Right lung (tissue), 10 donors: Measurements from ENCODE around the gene ABCC9. TPM values are rescaled to one million over a fixed set of nuclear protein-coding genes. Genes with fewer than 3 reads are reported as not detected.

ENCODE experiments used
- DNase-seq, 2 donors: peaks; one replicate each; pipeline ENCODE4 v3.0.0-alpha.2; 2013
- long read RNA-seq, 8 donors: transcript quantifications; one replicate each; lab custom pipeline, GENCODE V29; 2026
- polyA plus RNA-seq, 5 donors: library from polyadenylated mRNA; unstranded; fragments of 120-200 nt; gene quantifications; one replicate each; pipeline versions ENCODE4 v1.2.1 to v1.2.3, GENCODE V29; 2013; ENCODE audit warnings: inconsistent platforms in 1 of 5, low replicate concordance in 1 of 5; ENCODE audit not compliant: insufficient read length in 5 of 5, insufficient read depth in 1 of 5

Gene ABCC9
- polyA plus RNA-seq, result 10 to 100 TPM in 4 of 5 donors, 1 to 10 TPM in 1; 8.8 to 18.5 (median 18.1) TPM
- long read RNA-seq, donor 1, result 0 reads
- long read RNA-seq, donor 2, result 0 reads
- long read RNA-seq, donor 3, result 0 reads
- long read RNA-seq, donor 4, result 0 reads
- long read RNA-seq, donor 5, result 0 reads
- long read RNA-seq, donor 6, result 0 reads
- long read RNA-seq, donor 7, result 0 reads
- long read RNA-seq, donor 8, result 0 reads

GRCh38 chr12:21940549-21941505, at the start of gene ABCC9:
Gene ABCC9, minus strand, starts transcription at chr12:21941426. Its CDS starts 4,752 bp downstream, at chr12:21936674.
- DNase-seq, result peak; percentile 70 to 72

GRCh38 chr12:21989819-21990412, 48.7 kb upstream of the ABCC9 start:
- DNase-seq, result peak; percentile 24 to 47

- no peak for DNase-seq
Measured at GRCh38 chr12:21988619-21989018, 47.4 kb upstream of the ABCC9 start.

DNA sequence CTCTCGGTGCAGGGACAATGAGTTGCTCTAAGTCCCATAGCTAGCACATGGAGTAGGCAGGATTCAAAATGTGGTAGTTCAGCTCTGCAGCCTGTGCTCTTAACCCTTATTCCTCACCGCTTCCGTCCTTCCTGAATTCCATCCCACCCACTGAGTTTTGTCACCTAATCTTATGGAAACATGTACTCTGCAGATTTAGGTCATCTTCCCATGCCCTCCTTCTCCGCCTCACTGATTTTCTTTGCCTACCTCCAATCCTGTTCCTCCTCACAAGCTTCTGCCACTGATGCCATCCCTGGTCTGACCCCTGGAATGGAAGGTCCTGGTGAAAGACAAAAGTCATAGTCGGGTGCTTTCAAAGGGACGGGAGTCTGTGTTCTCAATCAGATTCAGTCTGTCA, 46.5 kb upstream of the ABCC9 start:
- no peak for DNase-seq

- no peak for DNase-seq
Measured at GRCh38 chr12:21985155-21985554, 43.9 kb upstream of the ABCC9 start.

DNA sequence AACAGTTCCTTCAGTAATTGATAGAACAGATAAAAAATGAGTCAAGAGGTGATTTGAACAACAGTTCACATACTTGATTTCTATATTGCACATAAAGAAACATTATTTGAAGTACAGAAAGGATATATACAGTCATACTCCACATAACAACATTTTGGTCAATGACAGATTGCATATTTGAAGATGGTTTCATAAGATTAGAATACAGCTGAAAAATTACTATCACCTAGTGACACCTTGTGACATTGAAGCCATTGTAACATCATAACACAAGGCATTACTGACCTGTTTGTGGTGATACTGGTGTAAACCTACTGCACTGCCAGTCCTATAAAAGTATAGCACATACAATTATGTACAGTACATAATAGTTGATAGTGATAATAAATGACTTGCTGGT, 43.1 kb upstream of the ABCC9 start:
- DNase-seq, result no peak

DNA sequence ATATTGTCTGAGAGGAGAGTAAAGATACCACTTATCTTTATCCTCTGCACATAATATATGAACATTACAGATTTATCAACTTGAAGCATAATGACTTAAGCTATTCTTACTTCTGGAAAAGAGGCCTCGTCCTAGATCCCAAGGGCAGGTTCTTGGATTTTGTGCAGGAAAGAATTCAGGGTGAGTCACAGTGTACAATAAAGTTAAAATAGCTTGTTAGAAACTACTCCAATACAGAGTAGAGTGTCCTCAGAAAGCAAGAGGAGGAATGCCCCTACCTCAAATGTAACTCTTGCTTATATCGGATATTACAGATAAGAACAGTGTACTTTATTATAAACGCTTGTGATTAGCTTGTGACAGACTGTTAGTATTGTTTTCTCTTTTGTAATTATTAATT, 41.9 kb upstream of the ABCC9 start:
- no peak for DNase-seq

DNA sequence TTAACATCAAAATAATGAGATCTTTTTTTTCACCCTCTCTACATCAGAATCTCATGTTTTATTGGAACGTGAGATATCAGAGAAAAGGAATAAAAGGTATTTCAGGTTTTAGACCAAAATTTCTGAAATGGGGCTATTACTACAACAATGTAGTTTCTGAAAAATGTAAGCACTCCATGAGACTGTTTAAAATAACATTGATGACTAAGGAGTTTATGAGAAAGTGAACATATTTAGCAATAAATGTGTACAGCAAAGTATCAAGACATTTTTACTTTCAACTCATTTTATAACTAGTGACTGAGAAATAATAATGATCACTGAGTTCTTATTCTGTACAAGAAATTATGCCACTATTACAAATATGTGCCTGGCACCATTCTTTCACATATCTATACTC, 39.3 kb upstream of the ABCC9 start:
- no peak for DNase-seq

DNA sequence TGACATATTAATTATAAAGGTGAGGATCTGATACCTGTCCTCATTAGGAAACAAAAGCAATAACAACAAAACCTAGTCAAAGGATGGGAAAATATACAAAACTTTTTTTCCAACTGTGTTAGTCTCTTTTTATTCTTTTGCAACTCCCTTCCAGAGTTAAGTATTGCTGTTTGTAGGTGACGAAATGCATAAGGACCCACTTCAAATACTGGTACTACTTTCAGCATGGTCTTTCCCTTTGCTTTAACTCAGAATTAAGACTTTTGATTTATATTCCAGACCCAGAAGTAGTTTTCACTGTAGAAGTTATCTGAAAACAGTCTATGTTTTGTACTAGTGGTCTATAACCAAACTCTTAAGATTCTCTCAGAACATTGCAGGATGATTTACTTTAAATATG, 34.1 kb upstream of the ABCC9 start:
- DNase-seq, result peak; percentile 16 to 17

GRCh38 chr12:21973221-21973620, 32.0 kb upstream of the ABCC9 start:
- no peak for DNase-seq

DNA sequence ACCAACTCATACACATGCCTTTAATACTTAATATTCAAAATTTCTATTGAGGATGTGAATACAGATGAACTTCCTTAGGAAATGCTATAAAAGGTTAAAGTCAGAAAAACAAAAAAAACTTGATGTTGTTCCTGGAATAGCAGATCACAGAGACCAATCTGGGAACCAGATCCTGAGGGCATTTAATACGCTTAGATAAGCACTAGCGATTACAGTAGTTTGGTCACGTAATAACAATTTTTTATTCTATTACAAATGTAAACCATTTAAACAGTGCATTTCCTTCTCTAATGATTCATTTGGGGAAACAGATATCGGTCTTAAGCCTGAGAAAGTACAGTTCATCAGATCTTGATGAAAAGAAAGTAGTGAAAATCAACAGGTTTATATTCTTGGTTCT, 30.8 kb upstream of the ABCC9 start:
- no peak for DNase-seq

DNA sequence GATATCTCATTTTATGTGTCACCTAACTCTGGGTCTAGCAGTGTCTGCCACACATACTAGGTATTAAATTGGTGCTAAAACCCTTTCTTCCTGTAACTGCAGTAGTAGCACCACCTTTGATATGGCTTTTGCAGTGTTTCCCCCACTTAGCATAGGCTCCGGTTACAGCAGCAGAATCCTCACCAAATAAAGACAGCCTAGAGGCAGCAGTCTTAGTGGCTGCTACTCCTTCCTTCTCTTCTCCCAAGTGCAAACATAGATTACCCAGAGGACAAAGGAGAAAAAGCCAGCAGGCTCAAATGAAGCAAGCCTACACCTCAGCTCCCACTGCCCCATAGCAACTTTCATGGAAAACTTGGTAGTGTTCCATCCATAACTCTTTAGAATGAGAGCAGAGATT, 30.1 kb upstream of the ABCC9 start:
- no peak for DNase-seq

DNA sequence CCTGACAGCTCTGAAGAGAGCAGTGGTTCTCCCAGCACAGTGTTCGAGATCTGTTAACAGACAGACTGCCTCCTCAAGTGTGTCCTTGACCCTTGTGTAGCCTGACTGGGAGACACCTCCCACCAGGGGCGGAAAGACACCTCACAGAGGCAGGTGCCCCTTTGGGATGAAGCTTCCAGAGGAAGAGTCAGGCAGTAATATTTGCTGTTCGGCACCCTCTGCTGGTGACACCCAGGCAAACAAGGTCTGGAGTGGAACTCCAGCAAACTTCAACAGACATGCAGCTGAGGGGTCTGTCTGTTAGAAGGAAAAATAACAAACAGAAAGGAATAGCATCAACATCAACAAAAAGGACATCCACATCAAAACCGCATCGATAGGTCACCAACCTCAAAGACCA, 21.6 kb upstream of the ABCC9 start:
- DNase-seq, result no peak

- DNase-seq, result no peak
Measured at GRCh38 chr12:21962236-21962635, 21.0 kb upstream of the ABCC9 start.

GRCh38 chr12:21950649-21951048, 9.4 kb upstream of the ABCC9 start:
- DNase-seq, result no peak

DNA sequence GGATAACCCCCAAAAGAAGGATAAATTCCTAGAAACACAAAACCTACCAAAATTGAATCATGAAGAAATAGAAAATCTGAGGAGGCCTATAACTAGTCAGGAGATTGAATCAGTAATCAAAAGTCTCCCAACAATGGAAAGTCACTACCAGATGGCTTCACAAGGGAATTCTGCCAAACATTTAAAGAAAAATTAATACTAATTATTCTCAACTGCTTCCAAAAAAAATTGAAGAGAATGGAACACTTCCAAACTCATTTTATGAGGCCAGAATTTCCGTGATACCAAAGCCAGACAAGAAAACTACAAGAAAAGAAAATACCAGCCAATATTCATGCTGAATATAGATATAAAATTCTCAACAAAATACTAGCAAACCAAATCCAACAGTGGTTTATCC, 7.8 kb upstream of the ABCC9 start:
- DNase-seq, result peak in 1 of 2 donors; percentile 30

GRCh38 chr12:21946983-21947382, 5.8 kb upstream of the ABCC9 start:
- no peak for DNase-seq

DNA sequence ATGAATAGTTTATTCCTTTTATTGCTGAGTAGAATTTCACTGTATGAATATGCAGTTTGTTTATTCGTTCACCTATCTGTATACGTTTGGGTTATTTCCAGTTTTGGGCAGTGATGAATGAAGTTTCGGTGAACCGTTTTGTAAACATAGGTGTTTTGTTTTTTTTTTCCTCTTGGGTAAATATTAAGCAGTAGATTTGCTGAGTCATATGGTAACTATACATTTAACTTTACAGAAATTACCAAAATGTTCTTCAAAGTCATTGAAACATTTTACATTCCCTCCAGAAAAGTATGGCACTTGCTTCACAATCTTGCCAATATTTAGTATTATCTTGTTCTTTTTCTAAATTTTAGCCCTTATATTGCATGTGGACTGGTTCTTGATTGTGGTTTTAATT, 3.8 kb upstream of the ABCC9 start:
- DNase-seq, result no peak

- no peak for DNase-seq
Measured at GRCh38 chr12:21942377-21942703, 1.1 kb upstream of the ABCC9 start.

DNA sequence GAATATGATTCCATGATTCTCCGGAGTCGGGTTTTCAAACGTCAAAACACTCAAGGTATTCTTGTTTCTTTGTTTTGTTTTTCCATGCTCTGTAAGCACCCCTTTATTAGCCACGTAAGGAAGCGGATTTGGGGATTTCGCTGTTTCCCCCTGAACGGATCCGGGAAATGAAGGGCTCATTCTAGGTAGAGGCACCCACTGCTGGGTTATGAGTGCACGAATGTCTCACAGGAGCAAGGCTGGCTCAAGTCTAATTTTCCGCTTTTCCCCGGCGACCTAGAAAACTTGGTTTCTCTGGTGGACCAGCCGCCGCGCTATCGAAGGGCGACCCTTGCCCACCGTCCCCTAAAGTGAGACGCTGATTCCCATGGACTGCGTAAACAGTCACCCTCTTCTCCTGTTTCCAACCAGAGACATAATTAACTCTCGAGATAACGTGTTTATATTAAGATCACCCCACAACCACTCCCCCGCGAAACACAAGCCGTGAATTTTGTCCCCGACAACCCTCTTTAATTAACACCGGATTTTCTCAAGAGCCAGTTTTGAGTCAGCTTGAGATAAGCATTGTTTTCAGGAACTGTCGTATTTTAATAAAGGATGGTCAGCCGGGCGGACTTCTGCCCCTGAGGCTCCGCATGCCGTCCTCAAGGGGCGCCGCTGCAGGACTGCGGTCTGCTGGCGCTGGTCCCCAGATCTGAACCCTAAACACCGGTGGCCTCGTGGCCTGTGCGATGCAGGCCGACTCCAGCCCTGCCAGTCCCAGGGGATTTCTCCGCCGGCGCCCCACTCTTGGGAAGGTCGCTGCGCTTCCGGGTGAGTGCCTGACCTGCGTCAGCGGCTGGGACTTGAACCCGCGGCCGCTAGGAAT, 515 bp upstream of the ABCC9 start:
- DNase-seq, result peak; percentile 55 to 58

GRCh38 chr12:21939435-21939834, 1.8 kb downstream of the ABCC9 start:
- no peak for DNase-seq

DNA sequence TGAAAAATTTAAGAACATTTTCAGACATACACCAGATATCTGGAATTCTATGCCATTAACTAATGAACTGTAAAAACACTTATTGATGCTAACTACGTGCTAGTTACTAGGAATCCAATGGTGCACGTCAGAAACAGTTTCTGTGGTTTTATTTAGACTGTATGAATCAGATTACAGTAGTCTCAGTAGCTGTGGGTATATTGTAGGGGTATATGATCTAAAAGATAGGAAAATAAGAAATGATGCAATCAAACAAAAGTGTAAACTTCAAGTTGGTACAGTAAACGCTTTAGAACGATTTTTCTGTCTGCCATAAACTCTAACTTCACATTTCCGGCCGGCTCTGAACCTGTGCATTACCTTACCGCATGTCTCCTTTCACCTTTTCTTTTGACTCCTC, 2.3 kb downstream of the ABCC9 start:
- no peak for DNase-seq
